Hematopoietic multipotent progenitor cell treated with erythropoietin and hydrocortisone succinate and interleukin-3 and kit ligand, for 17 days (in vitro differentiated cells): ENCODE measurements around the gene NDUFA12.
"Not testable (repeated sequence)": the region's sequence is repeated elsewhere in the genome, so short reads cannot be mapped to it uniquely, and the experiment has no call there.

Experiments
- DNase-seq: peaks from one replicate; pipeline ENCODE4 v3.0.0-alpha.2; 2015; ENCODE audit warnings: low spot score

The NDUFA12 gene

DNA sequence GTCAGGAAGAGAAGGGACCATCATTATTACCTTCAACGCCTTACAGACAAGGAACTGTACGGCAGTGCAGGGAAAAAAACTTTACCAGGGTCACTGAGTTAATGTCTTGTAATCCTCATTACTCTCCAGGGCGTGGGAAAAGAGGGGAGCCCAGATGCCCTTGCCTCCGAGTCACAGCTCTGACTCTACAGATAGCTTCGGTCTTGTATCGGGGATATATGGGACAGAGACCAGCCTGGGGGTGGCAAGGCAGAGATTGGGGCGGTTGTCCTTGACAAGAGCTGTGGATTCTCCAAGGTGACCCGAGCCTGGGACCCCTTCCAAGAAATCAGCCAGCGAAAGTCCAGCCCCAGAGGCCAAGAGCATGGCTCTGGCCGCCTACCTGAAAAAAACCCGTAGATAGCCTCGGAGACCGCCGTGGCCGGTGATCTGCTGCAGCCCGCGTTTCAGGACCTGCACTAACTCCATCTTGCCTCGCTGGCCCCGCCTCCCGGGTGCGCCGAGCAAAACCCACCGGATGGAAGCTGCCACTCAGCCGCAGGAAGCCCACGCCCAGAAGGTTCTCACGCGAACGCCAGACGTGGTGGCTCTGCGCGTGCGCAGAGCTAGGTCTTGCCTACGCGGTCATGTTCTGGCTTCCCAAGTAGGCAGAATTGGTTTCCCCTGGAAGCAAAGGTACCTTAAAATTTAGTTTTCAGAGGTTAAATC, at the start of gene NDUFA12:
Gene NDUFA12, minus strand, starts transcription at position 485 of the 708 bp plus-strand sequence. Its CDS starts 17 bp downstream, at position 468.
- DNase-seq = peak; percentile 92

DNA sequence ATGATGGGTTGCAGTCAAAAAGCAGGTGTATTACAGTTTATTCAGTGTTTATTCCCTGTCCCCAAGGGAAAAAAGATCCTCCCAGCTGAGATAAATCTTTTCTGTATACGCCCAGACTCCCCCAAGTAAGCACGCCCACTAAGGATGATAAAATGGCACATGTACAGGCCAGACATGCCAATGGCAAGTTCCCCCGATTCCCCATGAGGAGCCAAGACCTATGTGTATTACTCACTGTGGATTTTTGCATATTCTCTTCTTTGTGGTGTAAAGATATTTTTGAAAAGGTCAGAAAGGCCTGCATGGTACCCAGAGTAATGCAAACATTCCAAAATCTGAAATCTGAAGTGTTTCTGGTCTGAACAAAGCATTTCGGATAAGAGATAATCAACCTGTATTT, 47.7 kb upstream of the NDUFA12 start:
- DNase-seq = no peak

DNA sequence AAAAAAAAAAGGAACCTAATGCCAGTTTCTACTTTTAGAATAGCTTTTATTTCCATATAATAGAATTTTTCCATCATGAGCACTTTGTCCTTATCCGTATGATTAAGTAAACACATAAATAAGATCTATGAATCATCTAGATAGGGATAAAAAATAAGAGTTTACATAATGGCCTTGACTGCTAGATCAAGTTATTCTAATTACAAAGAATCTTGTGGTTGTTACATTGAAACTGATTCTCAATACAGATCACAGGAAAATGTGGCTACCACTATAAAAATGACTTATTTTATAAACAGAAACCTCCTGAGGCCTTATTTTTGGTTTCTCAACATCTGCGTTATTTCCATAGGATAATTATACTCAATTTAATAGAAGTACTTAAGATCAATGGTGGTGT, 34.4 kb upstream of the NDUFA12 start:
- no peak for DNase-seq

DNA sequence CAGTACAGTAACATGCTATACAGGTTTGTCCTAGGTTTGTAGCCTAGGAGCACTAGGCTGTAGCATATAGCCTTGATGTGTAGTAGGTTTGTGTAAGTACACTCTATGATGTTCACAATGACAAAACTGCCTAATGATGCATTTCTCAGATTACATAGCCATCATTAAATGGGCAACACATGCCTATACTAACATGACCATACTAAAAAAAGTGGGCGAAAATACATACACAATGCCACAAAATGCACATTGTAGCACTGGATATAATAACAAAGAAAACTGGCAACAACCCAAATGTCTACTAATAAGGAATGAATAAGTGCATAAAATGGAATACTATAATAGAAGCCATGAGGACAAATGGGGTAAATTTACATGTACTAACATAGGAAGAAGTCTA, 31.3 kb upstream of the NDUFA12 start:
- no peak for DNase-seq

DNA sequence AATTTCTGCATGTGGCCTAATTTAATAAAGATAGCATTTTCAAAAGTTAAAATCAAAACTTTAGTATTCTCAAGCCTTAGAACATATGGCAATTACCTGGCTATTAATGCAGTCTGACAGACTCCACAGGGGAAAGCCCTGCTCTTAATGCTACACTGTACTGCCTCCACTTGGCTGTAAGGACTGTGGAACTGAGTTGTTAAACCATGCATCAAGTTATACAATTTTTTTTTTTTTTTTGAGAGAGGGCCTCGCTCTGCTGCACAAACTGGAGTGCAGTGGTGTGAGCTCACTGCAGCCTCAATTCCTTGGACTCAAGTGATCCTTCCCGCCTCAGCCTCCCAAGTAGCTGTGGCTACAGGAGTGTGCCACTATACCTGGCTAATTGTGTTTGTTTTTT, 19.0 kb upstream of the NDUFA12 start:
- no peak for DNase-seq

DNA sequence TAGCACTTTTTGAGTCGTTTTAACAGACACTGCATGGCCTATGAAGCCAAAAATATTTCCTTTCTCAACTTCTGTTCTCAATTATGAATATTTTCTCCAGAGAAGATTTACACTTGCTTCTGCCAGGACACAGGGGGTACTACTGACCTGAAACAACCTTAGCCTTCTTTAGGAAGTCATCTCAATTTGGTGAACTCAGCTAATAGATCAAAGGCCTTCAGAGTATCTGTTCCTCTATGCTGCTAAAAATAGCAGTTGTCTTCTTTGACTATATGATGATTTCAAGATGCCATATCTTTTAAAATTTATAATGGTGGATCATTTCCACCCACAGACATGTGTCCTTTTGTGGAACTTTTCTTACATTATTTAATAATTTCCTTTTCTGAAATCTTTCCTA, 14.0 kb upstream of the NDUFA12 start:
- no peak for DNase-seq

DNA sequence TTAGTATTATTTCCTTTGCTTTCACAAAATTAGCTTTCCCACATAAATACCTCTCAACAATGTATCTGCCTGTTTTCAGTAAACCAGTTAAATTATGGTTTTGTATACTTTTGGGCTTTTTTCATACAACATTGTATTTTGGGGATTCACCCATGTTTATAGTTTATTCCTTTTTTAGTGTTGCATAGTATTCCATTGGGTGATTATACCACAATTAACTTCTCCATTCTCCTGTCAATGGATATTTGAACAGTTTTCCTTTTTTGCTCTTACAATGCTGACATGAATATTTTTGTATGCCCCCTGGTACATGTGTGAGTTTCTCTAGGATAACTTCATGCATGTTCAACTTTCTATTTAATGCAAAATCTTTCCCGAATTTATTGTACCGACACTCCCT, 12.6 kb upstream of the NDUFA12 start:
- no peak for DNase-seq

DNA sequence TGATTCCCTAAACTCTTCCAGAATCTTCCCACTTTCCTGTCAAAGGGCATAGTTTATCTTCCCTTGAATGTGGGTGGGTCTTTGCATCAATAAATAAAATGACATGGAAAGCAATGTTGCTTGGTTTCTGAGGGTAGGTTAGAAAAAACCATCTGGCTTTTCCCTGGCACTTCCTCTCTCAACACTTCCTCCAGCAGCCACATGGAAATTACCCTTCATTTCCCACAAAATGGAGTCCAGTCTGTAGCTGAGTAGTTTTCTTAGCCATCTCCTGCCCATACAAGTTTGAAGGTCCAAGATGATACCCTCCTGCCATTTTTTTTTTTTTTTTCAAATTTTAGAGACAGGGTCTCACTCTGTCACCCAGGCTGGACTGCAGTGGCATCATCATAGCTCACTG, 11.1 kb upstream of the NDUFA12 start:
- DNase-seq = no peak

DNA sequence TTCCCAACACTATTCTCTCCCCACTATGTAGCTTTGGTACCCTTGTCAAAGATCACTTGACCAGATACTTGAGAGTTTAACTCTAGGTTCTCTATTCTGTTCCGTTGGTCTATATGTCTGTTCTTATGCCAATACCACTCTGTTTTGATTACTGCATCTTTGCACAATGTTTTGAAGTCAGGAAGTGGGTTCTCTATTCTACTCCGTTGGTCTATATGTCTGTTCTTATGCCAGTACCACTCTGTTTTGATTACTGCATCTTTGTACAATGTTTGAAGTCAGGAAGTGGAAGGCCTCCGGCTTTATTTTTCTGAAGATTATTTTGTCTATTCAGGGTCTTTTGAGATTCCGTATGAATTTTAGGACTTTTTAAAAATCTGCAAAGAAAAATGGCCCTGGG, 2.7 kb upstream of the NDUFA12 start:
- DNase-seq = no peak

DNA sequence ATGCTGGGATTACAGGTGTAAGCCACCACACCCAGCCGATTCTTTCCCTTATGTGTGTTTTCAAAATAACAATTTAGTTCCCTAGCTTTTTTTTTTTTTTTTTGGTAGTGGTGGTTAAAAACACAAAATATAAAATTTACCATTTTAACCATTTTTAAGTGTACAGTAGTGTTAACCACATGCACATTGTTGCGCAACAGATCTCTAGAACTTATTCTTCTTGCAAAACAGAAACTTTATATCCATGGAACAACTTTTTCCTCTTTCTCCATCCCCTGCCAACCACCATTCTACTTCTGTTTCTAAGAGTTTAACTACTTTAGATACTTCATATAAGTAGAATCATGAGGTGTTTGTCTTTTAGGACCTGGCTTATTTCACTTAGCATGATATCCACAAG, 1.1 kb upstream of the NDUFA12 start:
- DNase-seq = no peak

DNA sequence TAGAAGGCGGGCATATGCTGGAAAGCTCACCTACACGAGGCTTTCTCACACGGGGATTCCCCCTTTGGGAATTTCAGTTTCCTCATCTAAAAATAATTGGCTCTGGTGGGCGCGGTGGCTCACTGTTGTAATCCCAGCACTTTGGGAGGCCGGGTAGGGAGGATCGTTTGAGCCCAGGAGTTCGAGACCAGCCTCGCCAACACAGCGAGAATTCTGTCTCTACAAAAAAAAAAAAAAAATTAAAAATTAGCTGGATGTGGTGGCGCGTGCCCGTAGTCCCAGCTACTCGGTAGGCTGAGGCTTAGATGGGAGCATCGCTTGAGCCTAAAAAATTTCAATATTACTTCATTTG, 400 bp upstream of the NDUFA12 start:
- no peak for DNase-seq

DNA sequence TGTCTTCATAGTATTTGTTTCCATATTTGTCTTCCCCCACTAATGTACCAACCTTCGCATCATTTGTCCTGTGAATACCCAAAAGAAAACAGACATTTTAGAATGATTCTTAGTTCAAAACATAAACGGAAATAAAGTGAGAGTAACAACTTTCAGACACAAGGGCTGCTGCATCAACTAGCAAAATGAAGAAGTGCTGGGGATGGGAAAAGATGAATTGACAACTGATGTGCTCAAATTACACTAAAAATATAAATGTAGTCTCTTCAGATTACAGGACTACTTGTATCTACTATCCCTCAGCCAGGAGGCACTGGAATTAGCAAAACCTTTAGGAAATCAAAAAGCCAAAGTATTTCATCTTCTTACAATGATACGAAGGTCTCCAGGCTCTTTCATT, 743 bp downstream of the NDUFA12 start:
- DNase-seq = no peak

DNA sequence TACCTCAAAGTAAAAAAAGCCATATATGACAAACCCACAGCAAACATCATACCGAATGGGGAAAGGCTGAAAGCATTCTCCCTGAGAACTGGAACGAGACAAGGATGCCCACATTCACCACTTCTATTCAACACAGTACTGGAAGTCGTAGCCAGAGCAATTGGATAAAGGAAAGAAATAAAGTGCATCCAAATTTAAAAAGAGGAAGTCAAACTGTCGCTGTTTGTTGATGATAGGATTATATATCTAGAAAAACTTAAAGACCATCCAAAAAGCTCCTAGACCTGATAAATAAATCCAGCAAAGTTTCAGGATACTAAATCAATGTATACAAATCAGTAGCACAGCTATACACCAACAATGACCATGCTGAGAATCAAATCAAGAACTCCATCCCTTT, 5.2 kb downstream of the NDUFA12 start:
- no peak for DNase-seq

DNA sequence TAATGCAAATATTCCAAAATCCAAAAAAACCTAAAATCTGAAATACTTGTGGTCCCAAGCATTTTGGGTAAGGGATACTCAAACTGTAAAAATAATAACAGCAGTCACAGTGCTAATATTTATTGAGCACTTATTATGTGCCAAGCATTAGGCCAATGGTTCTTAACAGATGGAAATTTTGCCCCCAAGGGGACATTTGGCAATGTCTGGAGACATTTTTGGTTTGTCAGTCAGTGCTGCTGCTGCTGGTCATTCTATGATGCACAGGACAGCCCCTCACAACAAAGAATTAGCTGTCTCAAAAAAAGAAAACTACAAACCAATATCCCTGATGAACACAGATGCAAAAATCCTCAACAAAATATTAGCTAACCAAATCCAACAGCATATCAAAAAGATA, 5.8 kb downstream of the NDUFA12 start:
- no peak for DNase-seq

DNA sequence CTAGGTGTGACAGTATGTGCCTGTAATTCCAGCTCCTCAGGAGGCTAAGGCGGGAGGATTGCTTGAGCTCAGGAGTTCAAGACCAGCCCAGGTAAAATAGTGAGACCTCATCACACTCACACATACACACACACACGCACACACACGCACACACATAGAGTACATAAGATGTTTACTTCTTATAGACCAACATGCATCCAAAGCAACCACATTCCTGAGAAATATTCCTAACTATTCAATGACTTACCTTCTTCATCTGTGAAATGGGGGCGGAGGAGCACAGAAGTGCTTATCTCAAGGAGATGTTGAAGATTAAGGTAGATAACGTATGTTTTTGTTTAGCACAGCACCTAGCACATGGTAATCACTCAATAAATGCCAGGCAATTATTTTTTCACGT, 6.4 kb downstream of the NDUFA12 start:
- DNase-seq = no peak

DNA sequence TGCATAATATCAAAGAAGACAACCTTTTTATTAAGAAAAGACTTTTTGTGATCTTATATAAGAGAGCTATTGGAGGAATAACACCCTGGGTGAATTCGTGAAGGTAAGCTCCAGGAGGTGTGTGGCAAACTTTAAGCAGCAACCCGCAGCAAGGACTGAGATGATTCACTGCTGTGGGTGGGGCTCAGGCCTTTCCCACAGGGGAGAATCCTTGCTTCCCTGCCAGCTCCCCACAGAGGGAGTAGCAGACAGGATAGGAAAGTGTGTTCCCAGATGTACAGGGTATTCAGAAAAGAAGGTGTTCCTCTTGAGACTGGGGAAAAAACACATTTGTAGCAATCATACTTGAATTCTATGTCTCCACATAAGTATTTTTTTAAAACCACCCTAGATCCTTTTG, 9.2 kb downstream of the NDUFA12 start:
- no peak for DNase-seq

DNA sequence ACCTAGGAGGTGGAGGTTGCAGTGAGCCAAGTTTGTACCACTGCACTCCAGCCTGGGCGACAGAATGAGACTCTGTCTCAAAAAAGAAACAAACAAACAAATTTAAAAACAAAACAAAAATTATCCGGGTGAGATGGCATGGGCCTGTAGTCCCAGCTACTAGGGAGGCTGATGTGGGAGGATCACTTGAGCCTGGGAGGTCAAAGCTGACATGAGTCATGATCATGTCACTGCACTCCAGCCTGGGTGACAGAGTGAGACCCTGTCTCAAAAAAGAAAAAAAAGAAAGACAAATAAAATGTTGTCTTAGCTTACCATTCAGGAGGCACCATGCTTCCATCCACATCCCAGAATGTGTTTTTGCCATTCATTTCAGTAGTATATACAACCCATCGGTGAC, 9.6 kb downstream of the NDUFA12 start:
- DNase-seq = not testable (repeated sequence)

DNA sequence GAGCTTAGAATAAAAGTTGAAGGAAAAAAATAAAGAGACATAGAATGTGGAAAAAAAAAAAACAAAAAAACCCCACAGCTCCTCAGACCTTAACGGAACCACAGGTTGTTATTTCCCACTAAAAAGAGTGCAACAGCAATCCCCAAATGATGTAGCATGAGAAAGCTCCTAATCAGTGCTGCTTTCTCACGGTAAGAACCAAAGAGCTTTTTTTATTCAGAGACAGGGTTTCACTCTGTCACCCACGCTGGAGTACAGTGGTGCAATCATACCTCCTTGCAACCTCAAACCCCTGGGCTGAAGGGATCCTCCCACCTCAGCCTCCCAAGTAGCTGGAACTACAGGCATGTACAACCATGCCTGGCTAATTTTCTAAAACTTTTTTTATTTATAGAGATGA, 13.3 kb downstream of the NDUFA12 start:
- DNase-seq = no peak

DNA sequence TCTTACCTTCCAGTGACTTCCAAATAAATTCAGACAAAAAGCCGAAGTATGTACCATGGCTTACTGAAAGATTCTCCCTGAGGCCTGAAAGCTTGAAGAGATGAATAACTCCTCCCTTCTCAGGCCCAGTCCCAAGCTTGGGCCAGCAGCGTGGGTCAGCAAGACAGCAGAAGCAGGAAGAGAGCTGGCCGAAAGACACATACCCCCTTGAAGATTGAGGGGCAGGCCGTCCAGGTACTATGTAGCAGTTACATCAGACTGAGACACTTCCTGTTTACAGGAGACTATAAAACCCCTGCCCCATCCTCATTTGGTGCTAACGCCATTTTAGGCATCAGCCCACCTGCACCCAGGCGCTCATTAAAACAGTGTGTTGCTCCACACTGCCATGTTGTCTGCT, 15.0 kb downstream of the NDUFA12 start:
- no peak for DNase-seq

DNA sequence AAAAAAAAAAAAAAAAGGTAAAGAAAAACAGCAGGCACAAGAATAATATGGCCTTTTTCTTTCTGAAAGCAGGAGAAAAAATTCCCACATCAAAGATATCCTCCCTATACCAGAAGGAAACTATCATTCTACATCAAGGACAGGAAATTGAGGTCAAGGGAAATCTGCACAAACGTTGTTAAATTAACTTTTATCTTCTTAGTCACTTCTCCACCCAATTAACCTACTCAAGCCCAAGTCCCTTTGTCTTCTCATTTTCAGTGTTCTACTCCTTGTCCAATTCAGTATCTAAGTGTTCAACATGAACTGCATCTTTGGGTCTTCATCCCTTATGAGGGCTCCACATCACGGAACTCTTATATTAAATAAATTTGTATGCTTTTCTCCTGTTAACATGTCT, 15.7 kb downstream of the NDUFA12 start:
- no peak for DNase-seq

DNA sequence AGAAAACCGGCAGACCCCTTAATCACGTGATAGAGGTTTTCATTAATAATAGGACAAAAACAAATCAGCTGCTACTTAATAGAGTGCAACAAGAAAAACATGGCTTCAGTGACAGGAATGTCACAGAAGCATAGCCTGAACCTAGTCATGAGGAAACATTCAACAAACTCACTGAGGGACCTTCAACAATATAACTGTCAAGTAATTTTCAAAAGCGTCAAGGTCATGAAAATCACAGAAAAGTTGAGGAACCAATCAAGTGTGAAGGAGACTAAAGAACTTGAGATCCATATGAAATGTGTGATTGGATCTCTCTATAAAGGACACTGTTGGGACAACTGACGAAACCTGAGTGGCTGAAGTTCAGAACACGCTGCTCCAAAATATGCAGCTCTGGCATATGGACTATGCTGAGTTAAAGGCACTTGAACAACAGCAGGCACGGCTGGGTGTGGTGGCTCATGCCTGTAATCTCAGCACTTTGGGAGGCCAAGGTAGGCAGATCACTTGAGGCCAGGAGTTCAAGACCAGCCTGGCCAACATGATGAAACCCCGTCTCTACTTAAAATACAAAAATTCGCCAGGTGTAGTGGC, 16.3 kb downstream of the NDUFA12 start:
- DNase-seq = no peak

DNA sequence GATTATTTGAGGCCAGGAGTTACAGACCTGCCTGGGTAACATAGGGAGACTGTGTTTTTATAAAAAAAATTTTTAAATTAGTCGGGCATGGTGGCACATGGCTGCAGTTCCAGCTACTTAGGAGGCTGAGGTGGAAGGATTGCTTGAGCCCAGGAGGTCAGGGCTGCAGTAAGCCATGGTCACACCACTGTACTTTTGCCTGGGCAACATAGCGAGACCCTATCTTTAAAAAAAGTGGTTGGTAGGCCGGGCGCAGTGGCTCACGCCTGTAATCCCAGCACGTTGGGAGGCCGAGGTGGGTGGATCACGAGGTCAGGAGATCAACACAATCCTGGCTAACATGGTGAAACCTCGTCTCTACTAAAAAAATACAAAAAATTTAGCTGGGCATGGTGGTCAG, 18.4 kb downstream of the NDUFA12 start:
- DNase-seq = not testable (repeated sequence)

DNA sequence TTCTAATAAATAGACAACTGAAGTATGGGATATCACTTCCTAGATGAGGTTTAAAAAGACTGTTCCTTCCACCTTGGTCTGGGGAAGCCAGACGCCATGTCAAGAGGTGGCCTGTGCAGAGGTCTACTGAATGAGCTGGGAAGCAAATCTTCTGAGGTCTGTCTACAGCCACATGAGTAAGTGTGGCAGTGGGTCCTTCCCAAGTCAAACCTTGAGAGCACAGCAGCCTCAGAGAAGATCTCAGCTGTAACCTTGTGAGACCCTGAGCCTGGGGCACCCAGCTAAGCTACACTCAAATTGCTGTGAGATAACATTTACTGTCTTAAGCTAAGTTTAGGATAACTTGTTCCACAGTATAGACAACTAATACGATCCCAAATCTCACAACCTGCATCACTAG, 20.2 kb downstream of the NDUFA12 start:
- DNase-seq = no peak

DNA sequence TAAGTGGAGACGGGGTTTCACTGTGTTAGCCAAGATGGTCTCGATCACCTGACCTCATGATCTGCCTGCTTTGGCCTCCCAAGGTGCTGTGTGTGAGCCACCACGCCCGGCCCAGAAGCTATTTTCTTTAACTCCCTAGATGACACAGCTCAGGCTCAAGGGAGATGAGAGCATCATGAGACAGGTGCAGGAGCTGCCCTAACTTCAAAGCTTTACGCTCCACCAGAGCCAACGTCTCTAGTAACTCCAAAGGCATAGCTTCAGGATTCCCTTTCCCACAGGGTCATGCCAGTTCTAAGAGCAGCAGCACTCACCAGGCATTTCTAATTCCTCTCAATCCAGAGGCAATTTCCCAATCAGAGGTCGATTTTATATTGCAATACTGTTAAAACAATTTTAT, 21.0 kb downstream of the NDUFA12 start:
- no peak for DNase-seq
